Measurements from ENCODE around the gene HPS1.

DNA sequence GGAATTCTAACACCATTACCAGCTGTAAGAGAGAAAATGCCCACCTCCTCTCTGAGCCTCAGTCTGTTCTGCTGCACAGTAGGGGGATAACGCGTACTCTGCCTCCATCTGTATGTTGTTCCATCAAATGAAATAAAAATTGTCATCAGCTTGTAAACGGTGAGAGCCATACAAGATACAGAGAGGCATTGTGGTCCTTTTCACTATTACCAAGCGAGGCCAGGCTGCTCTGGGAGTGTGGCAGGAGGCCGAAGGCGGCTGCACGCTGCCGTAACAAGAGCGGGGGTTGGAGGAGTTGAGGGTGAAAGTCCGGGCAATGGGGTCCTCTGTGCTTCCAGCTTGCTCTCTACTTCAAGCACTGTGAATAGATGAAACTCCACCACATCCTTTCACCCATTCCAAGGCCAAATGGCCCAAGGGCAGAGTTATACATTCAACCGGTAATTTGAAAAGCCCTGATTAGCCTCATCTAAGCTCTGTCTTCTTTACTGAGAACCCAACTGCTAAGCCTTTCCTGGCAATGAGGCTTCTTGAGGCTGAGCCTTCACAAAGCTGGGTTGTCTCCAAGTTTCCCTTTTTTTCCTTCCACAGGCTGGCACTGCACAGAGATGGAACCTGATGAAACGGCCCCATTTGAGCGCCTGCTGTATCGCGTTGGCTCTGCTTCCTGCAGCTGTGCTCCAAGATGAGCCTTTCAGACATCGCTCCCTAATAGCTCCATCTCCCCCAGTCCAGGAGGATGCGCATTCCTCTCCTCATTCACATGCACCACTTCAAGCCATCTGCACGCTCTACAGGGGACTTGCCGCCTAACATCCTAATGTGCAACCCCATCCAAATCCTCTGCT lies 78.9 kb downstream of the HPS1 start:
- TF ChIP-seq, protein P1, sequence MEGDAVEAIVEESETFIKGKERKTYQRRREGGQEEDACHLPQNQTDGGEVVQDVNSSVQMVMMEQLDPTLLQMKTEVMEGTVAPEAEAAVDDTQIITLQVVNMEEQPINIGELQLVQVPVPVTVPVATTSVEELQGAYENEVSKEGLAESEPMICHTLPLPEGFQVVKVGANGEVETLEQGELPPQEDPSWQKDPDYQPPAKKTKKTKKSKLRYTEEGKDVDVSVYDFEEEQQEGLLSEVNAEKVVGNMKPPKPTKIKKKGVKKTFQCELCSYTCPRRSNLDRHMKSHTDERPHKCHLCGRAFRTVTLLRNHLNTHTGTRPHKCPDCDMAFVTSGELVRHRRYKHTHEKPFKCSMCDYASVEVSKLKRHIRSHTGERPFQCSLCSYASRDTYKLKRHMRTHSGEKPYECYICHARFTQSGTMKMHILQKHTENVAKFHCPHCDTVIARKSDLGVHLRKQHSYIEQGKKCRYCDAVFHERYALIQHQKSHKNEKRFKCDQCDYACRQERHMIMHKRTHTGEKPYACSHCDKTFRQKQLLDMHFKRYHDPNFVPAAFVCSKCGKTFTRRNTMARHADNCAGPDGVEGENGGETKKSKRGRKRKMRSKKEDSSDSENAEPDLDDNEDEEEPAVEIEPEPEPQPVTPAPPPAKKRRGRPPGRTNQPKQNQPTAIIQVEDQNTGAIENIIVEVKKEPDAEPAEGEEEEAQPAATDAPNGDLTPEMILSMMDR (IDR thresholded peaks at IDR 0.05), result no peak
- TF ChIP-seq EZH2 (IDR thresholded peaks at IDR 0.05) (no peak), EZH2phosphoT487 (IDR thresholded peaks at IDR 0.05) (no peak)

All from neural progenitor cell (in vitro differentiated cells).